ENCODE data around the gene CTCFL. TPM values are rescaled to one million over a fixed set of nuclear protein-coding genes. Genes with fewer than 3 reads are reported as not detected.
A peak's percentile ranks its signal among the peaks of the same experiment; 100 is the strongest.

The CTCFL gene
- total RNA-seq, 4 donors from 2014 or later = not detected

GRCh38 chr20:57465943-57466342, 59.0 kb downstream of the CTCFL start:
- intact Hi-C loops (cut with DNase I) = no loop called here
- peaks cover 26 to 67% (median 57%) of the 10 kb centered on the region in 4 donors for H3K4me1 ChIP-seq
- no peaks in the 10 kb centered on the region for H3K36me3 ChIP-seq
- peak overlapping the region; percentile 20 to 80 (median 76) for H3K27ac ChIP-seq (replicated peaks in 1 of 4)
- DNase-seq (ENCODE audit: extremely low spot score) = no peak
- 80% methylated on average over 4 of the region's 4 CpGs for WGBS
- no peak overlapping the region for H3K4me3 ChIP-seq
- H3K9me3 ChIP-seq = no peaks in the 10 kb centered on the region
- TF ChIP-seq POLR2AphosphoS5 (IDR thresholded peaks at IDR 0.05) (no peak), POLR2A (IDR thresholded peaks at IDR 0.05; ENCODE audit: low read depth) (no peak), EP300 (IDR thresholded peaks at IDR 0.05) (no peak)
- TF ChIP-seq, protein P1, sequence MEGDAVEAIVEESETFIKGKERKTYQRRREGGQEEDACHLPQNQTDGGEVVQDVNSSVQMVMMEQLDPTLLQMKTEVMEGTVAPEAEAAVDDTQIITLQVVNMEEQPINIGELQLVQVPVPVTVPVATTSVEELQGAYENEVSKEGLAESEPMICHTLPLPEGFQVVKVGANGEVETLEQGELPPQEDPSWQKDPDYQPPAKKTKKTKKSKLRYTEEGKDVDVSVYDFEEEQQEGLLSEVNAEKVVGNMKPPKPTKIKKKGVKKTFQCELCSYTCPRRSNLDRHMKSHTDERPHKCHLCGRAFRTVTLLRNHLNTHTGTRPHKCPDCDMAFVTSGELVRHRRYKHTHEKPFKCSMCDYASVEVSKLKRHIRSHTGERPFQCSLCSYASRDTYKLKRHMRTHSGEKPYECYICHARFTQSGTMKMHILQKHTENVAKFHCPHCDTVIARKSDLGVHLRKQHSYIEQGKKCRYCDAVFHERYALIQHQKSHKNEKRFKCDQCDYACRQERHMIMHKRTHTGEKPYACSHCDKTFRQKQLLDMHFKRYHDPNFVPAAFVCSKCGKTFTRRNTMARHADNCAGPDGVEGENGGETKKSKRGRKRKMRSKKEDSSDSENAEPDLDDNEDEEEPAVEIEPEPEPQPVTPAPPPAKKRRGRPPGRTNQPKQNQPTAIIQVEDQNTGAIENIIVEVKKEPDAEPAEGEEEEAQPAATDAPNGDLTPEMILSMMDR (IDR thresholded peaks at IDR 0.05) = no peak
- H3K27me3 ChIP-seq = no peaks in the 10 kb centered on the region

GRCh38 chr20:57465486-57465885, 59.5 kb downstream of the CTCFL start:
- no peak for DNase-seq (ENCODE audit: extremely low spot score)
- no peak overlapping the region for H3K4me3 ChIP-seq
- H3K36me3 ChIP-seq = no peaks in the 10 kb centered on the region
- no peaks in the 10 kb centered on the region for H3K27me3 ChIP-seq
- peaks cover 24 to 67% (median 53%) of the 10 kb centered on the region in 4 donors for H3K4me1 ChIP-seq
- H3K27ac ChIP-seq (replicated peaks in 1 of 4) = peak overlapping the region in 3 of 4 donors; percentile 9 to 54 (median 20)
- 97% methylated on average over 8 of the region's 8 CpGs for WGBS
- intact Hi-C loops (cut with DNase I) = no loop called here
- no peaks in the 10 kb centered on the region for H3K9me3 ChIP-seq
- TF ChIP-seq, protein P1 (IDR thresholded peaks at IDR 0.05) = no peak
- TF ChIP-seq POLR2AphosphoS5 (IDR thresholded peaks at IDR 0.05) (no peak), EP300 (IDR thresholded peaks at IDR 0.05) (no peak), POLR2A (IDR thresholded peaks at IDR 0.05; ENCODE audit: low read depth) (no peak)

GRCh38 chr20:57464642-57465211, 60.2 kb downstream of the CTCFL start:
- H3K4me3 ChIP-seq = no peak overlapping the region
- TF ChIP-seq POLR2A (IDR thresholded peaks at IDR 0.05; ENCODE audit: low read depth) = no peak
- peak in 1 of 2 donors; percentile 39 for TF ChIP-seq POLR2AphosphoS5 (IDR thresholded peaks at IDR 0.05)
- TF ChIP-seq EP300 (IDR thresholded peaks at IDR 0.05) = no peak
- TF ChIP-seq, protein P1 (IDR thresholded peaks at IDR 0.05) = peak in 2 of 3 experiments; percentile 22 to 52
- 77% methylated on average over 13 of the region's 13 CpGs for WGBS
- DNase-seq (ENCODE audit: extremely low spot score) = no peak
- intact Hi-C loops (cut with DNase I) = no loop called here
- H3K36me3 ChIP-seq = no peaks in the 10 kb centered on the region
- H3K27me3 ChIP-seq = no peaks in the 10 kb centered on the region
- no peaks in the 10 kb centered on the region for H3K9me3 ChIP-seq
- H3K27ac ChIP-seq (replicated peaks in 1 of 4) = peak overlapping the region in 3 of 4 donors; percentile 53 to 55 (median 54)
- peaks cover 17 to 67% (median 49%) of the 10 kb centered on the region in 4 donors for H3K4me1 ChIP-seq

DNA sequence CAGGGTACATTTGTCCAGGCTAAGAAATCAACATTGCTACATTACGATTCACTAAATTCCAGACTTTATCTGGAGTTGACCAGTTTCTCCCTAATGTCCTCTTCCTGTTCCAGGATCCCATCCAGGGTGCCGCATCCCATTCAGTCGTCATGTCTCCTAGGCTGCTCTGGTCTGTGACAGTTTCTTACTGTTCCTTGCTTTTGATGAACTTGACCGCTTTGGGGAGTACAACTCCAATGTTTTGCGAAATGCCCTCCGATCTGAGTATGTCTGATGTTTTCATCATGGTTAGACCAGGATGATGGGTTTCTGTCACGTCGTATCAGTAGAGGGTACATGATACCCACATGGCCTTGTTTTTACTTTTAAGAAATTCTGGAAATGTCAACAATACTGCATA, 62.2 kb downstream of the CTCFL start:
- Histone ChIP-seq H3K36me3 (no peaks in the 10 kb centered on the region), H3K9me3 (no peaks in the 10 kb centered on the region), H3K27ac (replicated peaks in 1 of 4) (no peak overlapping the region), H3K4me3 (no peak overlapping the region), H3K27me3 (no peaks in the 10 kb centered on the region), H3K4me1 (peaks cover 13 to 68% (median 53%) of the 10 kb centered on the region in 4 donors)
- intact Hi-C loops (cut with DNase I) = no loop called here
- DNase-seq (ENCODE audit: extremely low spot score) = no peak
- no peak for TF ChIP-seq EP300 (IDR thresholded peaks at IDR 0.05)
- TF ChIP-seq, protein P1 (IDR thresholded peaks at IDR 0.05) = no peak
- no peak for TF ChIP-seq POLR2A (IDR thresholded peaks at IDR 0.05; ENCODE audit: low read depth)
- no peak for TF ChIP-seq POLR2AphosphoS5 (IDR thresholded peaks at IDR 0.05)
- WGBS = 94% methylated on average over 8 of the region's 8 CpGs

GRCh38 chr20:57461726-57462125, 63.2 kb downstream of the CTCFL start:
- H3K36me3 ChIP-seq = no peaks in the 10 kb centered on the region
- TF ChIP-seq POLR2AphosphoS5 (IDR thresholded peaks at IDR 0.05) (no peak), EP300 (IDR thresholded peaks at IDR 0.05) (no peak), POLR2A (IDR thresholded peaks at IDR 0.05; ENCODE audit: low read depth) (no peak)
- TF ChIP-seq, protein P1 (IDR thresholded peaks at IDR 0.05) = no peak
- no peaks in the 10 kb centered on the region for H3K9me3 ChIP-seq
- no peak for DNase-seq (ENCODE audit: extremely low spot score)
- no peak overlapping the region for H3K4me3 ChIP-seq
- intact Hi-C loops (cut with DNase I) = no loop called here
- H3K27me3 ChIP-seq = no peaks in the 10 kb centered on the region
- H3K4me1 ChIP-seq = peaks cover 20 to 68% (median 55%) of the 10 kb centered on the region in 4 donors
- no peak overlapping the region for H3K27ac ChIP-seq (replicated peaks in 1 of 4)
- 92% methylated on average over 6 of the region's 7 CpGs for WGBS

Data from esophagus muscularis mucosa (tissue), 4 donors.